Right atrium auricular region (tissue), 2 donors: ENCODE data around the gene CASKIN1. TPM values are rescaled to one million over a fixed set of nuclear protein-coding genes. Genes with fewer than 3 reads are reported as not detected.

ENCODE experiments used
- DNase-seq: peaks from one replicate; pipeline ENCODE4 v3.0.0-alpha.2; 2019; ENCODE audit warnings: low spot score
- H3K27ac ChIP-seq, 2 donors: fragments of 200-600 bp; sonication (generic); 1 replicate in 1 of 2; 2 replicates in 1 of 2; pipeline ENCODE4 v1.5.1; 2016 to 2019
- H3K27me3 ChIP-seq, 2 donors: fragments of 200-600 bp; sonication (generic); one replicate each; pipeline versions ENCODE4 v1.5.1 to v1.6.0; 2017 to 2019
- H3K36me3 ChIP-seq: fragments of 200-600 bp; sonication (generic); one replicate; pipeline ENCODE4 v1.5.1; 2016
- H3K4me1 ChIP-seq, 2 donors: fragments of 200-600 bp; sonication (generic); one replicate each; pipeline versions ENCODE4 v1.5.1 to v1.6.0; 2017 to 2019
- H3K4me3 ChIP-seq, 2 donors: fragments of 200-600 bp; sonication (generic); 1 replicate in 1 of 2; 2 replicates in 1 of 2; pipeline ENCODE4 v1.5.1; 2017 to 2019; ENCODE audit warnings: mild to moderate bottlenecking in 1 of 2, moderate library complexity in 1 of 2
- H3K9me3 ChIP-seq, 2 donors: fragments of 200-600 bp; sonication (generic); one replicate each; pipeline ENCODE4 v1.5.1; 2019
- total RNA-seq, 2 donors: library from RNA; depleted of rRNA; stranded (reverse); fragments of >200 nt; gene quantifications; one replicate each; pipeline ENCODE4 v1.1.0, GENCODE V29; 2016
- TF ChIP-seq, protein P1 (sequence below), 2 donors: fragments of 200-600 bp; sonication (generic); IDR thresholded peaks; one replicate each; pipeline ENCODE4 v1.5.1; 2019; ENCODE audit warnings: antibody characterized with exemption in 2 of 2

Gene CASKIN1
- total RNA-seq, 2 donors from 2014 or later: 3.5 to 4.3 TPM

DNA sequence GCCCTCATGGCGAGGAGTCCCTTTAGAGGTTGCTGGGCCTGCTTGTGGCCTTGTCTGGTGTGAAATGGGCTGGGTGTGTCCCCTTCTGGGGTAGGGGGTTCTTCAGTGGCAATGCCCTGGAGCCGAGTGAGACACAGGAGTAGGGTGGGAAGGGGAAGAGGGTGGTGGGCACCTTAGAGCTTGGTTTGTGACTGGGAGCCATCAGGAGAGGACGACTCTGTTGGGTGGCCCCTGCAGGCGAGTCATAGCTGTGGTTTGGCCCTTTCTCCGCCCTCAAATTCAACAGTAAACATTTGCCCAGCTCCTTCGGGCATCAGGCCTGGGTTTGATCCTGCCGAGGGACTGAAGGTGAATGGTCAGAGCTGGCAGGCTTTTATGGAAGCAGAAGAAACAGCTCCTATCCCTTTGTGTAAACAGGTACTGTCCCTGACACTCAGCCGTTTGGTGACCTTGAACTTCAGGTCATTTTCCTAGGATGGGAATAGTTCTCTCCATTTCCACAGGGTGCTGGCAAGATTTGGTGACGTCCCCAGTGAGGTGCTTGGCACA lies 29.9 kb upstream of the CASKIN1 start:
- H3K4me1 ChIP-seq: peaks cover 0 to 23% of the 10 kb centered on the region in 2 donors
- no peak overlapping the region for H3K27ac ChIP-seq
- DNase-seq: no peak
- TF ChIP-seq, protein P1, sequence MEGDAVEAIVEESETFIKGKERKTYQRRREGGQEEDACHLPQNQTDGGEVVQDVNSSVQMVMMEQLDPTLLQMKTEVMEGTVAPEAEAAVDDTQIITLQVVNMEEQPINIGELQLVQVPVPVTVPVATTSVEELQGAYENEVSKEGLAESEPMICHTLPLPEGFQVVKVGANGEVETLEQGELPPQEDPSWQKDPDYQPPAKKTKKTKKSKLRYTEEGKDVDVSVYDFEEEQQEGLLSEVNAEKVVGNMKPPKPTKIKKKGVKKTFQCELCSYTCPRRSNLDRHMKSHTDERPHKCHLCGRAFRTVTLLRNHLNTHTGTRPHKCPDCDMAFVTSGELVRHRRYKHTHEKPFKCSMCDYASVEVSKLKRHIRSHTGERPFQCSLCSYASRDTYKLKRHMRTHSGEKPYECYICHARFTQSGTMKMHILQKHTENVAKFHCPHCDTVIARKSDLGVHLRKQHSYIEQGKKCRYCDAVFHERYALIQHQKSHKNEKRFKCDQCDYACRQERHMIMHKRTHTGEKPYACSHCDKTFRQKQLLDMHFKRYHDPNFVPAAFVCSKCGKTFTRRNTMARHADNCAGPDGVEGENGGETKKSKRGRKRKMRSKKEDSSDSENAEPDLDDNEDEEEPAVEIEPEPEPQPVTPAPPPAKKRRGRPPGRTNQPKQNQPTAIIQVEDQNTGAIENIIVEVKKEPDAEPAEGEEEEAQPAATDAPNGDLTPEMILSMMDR (IDR thresholded peaks at IDR 0.05): no peak
- H3K4me3 ChIP-seq: no peak overlapping the region
- H3K27me3 ChIP-seq: no peaks in the 10 kb centered on the region
- peaks cover 31% of the 10 kb centered on the region for H3K36me3 ChIP-seq
- no peaks in the 10 kb centered on the region for H3K9me3 ChIP-seq

DNA sequence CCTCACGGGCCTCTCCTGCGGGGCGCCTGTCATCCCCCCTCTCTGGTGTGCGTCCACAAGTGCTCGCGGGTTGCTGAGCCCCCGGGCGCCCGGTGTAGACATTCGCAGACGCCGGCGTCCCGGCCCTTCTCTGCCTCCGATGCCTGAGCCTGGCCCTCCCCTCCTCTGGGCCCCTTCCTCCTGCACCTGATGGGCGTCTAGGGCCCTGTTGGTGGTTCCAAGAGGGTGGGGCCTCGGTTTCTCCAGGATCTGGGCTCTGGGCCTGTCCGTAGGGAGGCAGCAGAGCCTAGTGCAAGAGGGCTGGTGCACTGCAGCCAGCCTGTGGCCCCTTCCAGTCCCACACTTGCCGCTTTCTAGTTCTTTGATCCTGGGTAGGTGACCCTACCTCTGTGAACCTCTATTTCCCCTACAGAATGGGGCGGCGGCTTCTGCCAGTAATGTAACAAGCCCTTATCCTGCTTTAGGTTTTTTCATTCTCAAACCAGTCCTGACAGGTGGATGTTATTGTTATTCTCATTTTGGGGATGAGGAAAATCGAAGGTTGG lies 27.6 kb upstream of the CASKIN1 start:
- Histone ChIP-seq H3K27me3 (no peaks in the 10 kb centered on the region), H3K4me1 (peaks cover 0 to 23% of the 10 kb centered on the region in 2 donors), H3K36me3 (peaks cover 9% of the 10 kb centered on the region), H3K4me3 (peak overlapping the region; percentile 89 to 95), H3K27ac (peak overlapping the region; percentile 88 to 91), H3K9me3 (no peaks in the 10 kb centered on the region)
- TF ChIP-seq, protein P1 (IDR thresholded peaks at IDR 0.05): peak in 1 of 2 donors; percentile 27
- no peak for DNase-seq

DNA sequence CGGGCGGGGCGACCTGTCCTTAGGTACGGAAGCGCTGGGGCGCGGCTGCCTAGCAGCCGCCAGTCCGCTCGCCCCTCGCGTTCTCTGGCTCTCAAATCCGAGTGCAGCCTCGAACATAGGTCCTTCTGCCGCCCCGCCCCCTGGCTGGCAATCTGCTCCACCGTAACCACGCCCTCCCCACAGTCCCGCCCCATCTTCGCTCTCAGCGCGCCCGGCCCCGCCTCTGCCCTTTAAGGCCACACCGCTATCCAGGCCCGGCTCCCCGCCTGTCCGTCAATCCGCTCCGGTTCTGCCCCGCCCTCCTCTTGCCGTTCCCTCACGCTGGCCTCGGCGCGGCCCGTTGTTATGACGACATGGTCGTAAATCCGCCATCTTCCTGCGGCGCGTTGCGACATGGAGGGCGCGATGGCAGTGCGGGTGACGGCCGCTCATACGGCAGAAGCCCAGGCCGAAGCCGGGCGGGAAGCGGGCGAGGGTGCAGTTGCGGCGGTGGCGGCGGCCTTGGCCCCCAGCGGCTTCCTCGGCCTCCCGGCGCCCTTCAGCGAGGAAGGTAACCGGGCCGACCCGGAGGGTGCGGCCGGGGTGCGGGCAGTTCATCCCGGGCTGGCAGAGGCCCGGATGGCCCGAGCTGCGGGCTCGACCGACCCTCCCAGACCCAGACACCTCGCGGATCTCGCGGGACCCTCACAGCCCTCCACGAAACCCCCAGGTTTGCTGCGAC lies 27.0 kb upstream of the CASKIN1 start, which contains the start of gene E4F1:
Gene E4F1, plus strand, starts transcription at position 371 of the 721 bp plus-strand sequence. Its CDS starts 23 bp downstream, at position 394.
- Histone ChIP-seq H3K27ac (peak within 1 kb of the TSS; percentile 88 to 91), H3K4me3 (peak within 1 kb of the TSS; percentile 89 to 95), H3K36me3 (peaks cover 3% of the 10 kb centered on the region), H3K9me3 (no peaks in the 10 kb centered on the region), H3K27me3 (no peaks in the 10 kb centered on the region), H3K4me1 (peaks cover 0 to 23% of the 10 kb centered on the region in 2 donors)
- TF ChIP-seq, protein P1 (IDR thresholded peaks at IDR 0.05): peak in 1 of 2 donors; percentile 18
- DNase-seq: peak; percentile 100

DNA sequence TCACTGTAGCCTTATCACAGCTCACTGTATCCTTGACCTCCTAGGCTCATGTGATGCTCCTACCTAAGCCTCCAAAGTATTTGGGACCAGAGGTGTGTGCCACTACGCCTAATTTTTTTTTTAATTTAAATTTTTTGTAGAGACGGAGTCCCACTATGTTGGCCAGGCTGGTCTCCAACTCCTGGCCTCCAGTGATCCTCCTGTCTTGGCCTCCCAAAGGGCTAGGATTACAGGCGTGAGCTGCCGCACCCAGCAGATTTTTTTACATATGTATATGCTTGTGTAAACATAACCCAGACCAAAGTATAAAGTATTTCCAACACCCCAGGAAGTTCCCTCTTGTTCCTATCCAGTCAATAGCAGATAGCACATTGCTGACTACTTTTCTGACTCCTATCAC lies 19.9 kb upstream of the CASKIN1 start:
- Histone ChIP-seq H3K27ac (no peak overlapping the region), H3K27me3 (no peaks in the 10 kb centered on the region), H3K36me3 (no peaks in the 10 kb centered on the region), H3K4me3 (no peak overlapping the region), H3K4me1 (peaks cover 0 to 32% of the 10 kb centered on the region in 2 donors), H3K9me3 (no peaks in the 10 kb centered on the region)
- TF ChIP-seq, protein P1 (IDR thresholded peaks at IDR 0.05): no peak
- DNase-seq: no peak

DNA sequence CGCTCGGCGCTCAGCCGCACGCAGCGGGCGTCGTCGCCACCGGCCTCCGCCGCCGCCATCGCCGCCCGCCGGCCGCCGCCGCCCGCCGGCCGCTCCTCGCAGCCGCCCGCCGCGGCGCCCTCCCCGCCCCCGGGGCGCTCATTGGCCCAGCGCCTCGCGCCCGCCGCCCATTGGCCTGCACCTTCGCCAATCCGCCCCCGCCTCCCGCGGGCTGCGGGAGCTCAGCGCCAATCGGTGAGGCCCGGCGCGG lies 18.2 kb upstream of the CASKIN1 start, which contains the start of gene PGP:
Gene PGP, minus strand, starts transcription at position 122 of the 250 bp plus-strand sequence. Its CDS starts 63 bp downstream, at position 59.
- Histone ChIP-seq H3K9me3 (no peaks in the 10 kb centered on the region), H3K27me3 (no peaks in the 10 kb centered on the region), H3K4me1 (peaks cover 0 to 32% of the 10 kb centered on the region in 2 donors), H3K27ac (peak within 1 kb of the TSS; percentile 92 to 96), H3K36me3 (peaks cover 3% of the 10 kb centered on the region), H3K4me3 (peak within 1 kb of the TSS; percentile 60 to 89)
- TF ChIP-seq, protein P1 (IDR thresholded peaks at IDR 0.05): no peak
- DNase-seq: no peak
